ENCODE data around the gene JPH3.

DNA sequence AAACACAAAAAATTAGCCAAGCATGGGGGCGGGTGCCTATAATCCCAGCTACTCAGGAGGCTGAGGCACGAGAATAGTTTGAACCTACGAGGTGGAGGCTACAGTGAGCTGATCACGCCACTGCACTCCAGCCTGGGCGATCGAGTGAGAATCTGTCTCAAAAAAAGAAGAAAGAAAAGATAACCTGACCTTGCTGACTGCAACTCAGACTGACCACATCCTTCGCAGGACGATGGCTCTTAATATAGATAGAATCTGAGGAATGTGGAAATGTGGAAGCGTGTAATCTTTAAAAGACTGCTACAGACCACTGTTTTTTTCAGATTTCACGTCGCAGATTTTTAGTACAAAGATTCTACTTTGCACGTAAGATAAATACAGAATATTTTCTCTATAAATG lies 125.7 kb downstream of the JPH3 start:
- TF ChIP-seq, protein P1, sequence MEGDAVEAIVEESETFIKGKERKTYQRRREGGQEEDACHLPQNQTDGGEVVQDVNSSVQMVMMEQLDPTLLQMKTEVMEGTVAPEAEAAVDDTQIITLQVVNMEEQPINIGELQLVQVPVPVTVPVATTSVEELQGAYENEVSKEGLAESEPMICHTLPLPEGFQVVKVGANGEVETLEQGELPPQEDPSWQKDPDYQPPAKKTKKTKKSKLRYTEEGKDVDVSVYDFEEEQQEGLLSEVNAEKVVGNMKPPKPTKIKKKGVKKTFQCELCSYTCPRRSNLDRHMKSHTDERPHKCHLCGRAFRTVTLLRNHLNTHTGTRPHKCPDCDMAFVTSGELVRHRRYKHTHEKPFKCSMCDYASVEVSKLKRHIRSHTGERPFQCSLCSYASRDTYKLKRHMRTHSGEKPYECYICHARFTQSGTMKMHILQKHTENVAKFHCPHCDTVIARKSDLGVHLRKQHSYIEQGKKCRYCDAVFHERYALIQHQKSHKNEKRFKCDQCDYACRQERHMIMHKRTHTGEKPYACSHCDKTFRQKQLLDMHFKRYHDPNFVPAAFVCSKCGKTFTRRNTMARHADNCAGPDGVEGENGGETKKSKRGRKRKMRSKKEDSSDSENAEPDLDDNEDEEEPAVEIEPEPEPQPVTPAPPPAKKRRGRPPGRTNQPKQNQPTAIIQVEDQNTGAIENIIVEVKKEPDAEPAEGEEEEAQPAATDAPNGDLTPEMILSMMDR (IDR thresholded peaks at IDR 0.05) = no peak
- TF ChIP-seq POLR2A (IDR thresholded peaks at IDR 0.05) = no peak
